Measurements from ENCODE around the gene LSAMP. TPM values are rescaled to one million over a fixed set of nuclear protein-coding genes. Genes with fewer than 3 reads are reported as not detected.

Gene LSAMP
- total RNA-seq, 6 experiments from 2014 or later, result under 0.01 to 0.22 (median 0.12) TPM; not detected in 1

GRCh38 chr3:115860766-115861165, 584.5 kb downstream of the LSAMP start:
- H3K27me3 ChIP-seq, result no peaks in the 10 kb centered on the region
- H3K4me3 ChIP-seq, result no peak overlapping the region
- no peaks in the 10 kb centered on the region for H3K36me3 ChIP-seq
- intact Hi-C loops (cut with DNase I), result no loop called here
- no peak for DNase-seq
- WGBS (ENCODE audit: insufficient coverage, low coverage, low lambda C conversion rate, missing lambda C conversion rate), result 80% methylated on average over 2 of the region's 2 CpGs
- no peaks in the 10 kb centered on the region for H3K9me3 ChIP-seq
- H3K27ac ChIP-seq, result no peak overlapping the region
- no peak for ATAC-seq
- TF ChIP-seq POLR2A (IDR thresholded peaks at IDR 0.05), result no peak
- TF ChIP-seq, protein P1, sequence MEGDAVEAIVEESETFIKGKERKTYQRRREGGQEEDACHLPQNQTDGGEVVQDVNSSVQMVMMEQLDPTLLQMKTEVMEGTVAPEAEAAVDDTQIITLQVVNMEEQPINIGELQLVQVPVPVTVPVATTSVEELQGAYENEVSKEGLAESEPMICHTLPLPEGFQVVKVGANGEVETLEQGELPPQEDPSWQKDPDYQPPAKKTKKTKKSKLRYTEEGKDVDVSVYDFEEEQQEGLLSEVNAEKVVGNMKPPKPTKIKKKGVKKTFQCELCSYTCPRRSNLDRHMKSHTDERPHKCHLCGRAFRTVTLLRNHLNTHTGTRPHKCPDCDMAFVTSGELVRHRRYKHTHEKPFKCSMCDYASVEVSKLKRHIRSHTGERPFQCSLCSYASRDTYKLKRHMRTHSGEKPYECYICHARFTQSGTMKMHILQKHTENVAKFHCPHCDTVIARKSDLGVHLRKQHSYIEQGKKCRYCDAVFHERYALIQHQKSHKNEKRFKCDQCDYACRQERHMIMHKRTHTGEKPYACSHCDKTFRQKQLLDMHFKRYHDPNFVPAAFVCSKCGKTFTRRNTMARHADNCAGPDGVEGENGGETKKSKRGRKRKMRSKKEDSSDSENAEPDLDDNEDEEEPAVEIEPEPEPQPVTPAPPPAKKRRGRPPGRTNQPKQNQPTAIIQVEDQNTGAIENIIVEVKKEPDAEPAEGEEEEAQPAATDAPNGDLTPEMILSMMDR (IDR thresholded peaks at IDR 0.05), result no peak
- no peaks in the 10 kb centered on the region for H3K4me1 ChIP-seq

DNA sequence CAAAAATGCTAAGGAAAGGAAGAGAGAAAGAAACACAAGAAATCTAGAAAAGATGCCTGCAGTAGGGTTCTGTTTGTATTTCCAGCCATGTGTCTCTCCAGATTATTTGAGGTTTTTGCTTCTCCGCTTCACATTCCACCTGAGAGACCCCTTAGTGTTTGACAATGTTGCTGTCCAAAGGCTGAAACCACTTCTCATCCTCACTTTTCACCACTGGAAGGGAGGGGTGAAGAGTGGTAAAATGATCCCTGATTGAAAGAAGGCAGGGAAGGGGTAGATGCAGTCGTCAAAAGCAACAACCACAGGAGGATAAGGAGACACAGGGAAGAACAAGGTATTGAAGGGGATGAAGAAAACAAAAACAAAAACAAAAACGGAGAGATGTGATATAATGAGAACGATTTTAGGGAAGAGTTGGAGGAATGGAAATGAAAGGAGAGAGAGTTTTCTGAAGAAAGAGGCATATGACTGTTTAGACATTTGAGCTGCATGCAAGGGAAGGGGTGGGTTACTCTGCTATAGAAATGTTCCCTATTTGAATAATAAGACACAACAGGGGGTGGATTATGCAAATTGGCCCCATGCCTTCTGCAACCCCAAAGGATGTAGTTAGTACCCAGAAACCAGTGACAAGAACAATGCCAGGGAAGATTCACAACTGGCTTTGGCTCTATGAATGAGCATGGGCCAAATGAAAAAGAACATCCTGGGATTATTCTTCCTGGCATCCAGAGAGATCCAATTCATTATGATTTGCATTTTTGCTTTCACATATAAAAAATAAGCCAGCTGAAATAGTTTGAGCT, 586.1 kb downstream of the LSAMP start:
- no peaks in the 10 kb centered on the region for H3K9me3 ChIP-seq
- intact Hi-C loops (cut with DNase I), result no loop called here
- no peak overlapping the region for H3K4me3 ChIP-seq
- H3K27me3 ChIP-seq, result no peaks in the 10 kb centered on the region
- 3% methylated on average over 4 of the region's 4 CpGs for WGBS (ENCODE audit: insufficient coverage, low coverage, low lambda C conversion rate, missing lambda C conversion rate)
- H3K27ac ChIP-seq, result no peak overlapping the region
- H3K4me1 ChIP-seq, result no peaks in the 10 kb centered on the region
- no peaks in the 10 kb centered on the region for H3K36me3 ChIP-seq
- TF ChIP-seq POLR2A (IDR thresholded peaks at IDR 0.05), result no peak
- TF ChIP-seq, protein P1 (IDR thresholded peaks at IDR 0.05), result no peak
- no peak for DNase-seq
- ATAC-seq, result no peak

DNA sequence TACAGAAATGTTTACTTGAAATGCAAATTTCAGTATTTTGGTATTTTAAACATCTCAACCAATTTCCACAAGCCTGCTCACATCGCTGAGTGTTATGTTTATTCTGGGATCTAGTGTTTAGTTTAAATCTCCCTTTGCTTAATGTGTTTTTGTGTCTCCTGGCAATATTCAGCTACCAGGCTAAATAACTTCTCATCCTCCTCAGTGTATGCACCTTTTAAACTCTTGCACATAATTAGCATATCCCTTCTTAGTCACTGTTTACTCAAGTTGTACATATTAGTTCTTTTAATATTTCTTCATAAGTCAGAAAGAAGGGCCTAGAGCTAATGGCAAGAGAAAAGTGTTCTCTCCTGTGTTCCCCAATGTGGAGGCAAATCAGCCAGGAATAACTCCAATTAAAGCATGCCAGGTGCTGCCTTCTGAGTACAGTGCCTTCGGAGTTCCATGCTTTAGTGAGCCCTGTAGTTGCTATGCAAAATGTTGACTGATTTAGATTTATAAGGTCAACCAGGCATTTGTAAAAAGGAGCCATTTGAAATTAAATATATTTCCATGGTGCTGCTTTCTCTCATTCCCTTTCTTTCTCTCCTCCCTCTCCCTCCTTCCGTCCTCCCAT, 587.7 kb downstream of the LSAMP start:
- DNase-seq (no peak), ATAC-seq (no peak)
- no peaks in the 10 kb centered on the region for H3K4me1 ChIP-seq
- H3K27me3 ChIP-seq, result no peaks in the 10 kb centered on the region
- H3K9me3 ChIP-seq, result no peaks in the 10 kb centered on the region
- WGBS (ENCODE audit: insufficient coverage, low coverage, low lambda C conversion rate, missing lambda C conversion rate), result 33% methylated on average over 3 of the region's 3 CpGs
- no peaks in the 10 kb centered on the region for H3K36me3 ChIP-seq
- H3K27ac ChIP-seq, result no peak overlapping the region
- H3K4me3 ChIP-seq, result no peak overlapping the region
- TF ChIP-seq POLR2A (IDR thresholded peaks at IDR 0.05), result no peak
- TF ChIP-seq, protein P1 (IDR thresholded peaks at IDR 0.05), result no peak
- intact Hi-C loops (cut with DNase I), result no loop called here

DNA sequence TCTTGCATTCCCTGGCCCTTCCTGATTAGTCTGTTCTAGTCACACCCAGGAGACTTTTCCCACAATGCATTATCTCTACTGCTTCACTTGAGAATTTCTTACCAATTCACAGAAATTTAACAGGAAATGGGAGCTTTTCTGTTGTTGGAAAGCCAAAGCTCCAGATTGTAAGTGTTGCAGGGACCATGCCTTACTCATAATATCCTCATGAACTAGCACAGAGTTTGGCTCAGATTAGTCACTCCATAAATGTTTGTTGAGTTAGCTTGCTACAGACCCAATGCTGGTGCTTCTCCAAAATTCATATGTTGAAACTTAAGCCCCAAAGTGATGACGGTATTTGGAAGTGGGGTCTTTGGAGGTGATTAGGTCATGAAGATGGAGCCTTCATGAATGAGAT, 589.4 kb downstream of the LSAMP start:
- intact Hi-C loops (cut with DNase I), result no loop called here
- H3K27me3 ChIP-seq, result no peaks in the 10 kb centered on the region
- H3K9me3 ChIP-seq, result no peaks in the 10 kb centered on the region
- H3K27ac ChIP-seq, result no peak overlapping the region
- H3K36me3 ChIP-seq, result no peaks in the 10 kb centered on the region
- DNase-seq (no peak), ATAC-seq (no peak)
- 70% methylated on average over 1 of the region's 1 CpG for WGBS (ENCODE audit: insufficient coverage, low coverage, low lambda C conversion rate, missing lambda C conversion rate)
- TF ChIP-seq POLR2A (IDR thresholded peaks at IDR 0.05), result no peak
- TF ChIP-seq, protein P1 (IDR thresholded peaks at IDR 0.05), result no peak
- no peaks in the 10 kb centered on the region for H3K4me1 ChIP-seq
- H3K4me3 ChIP-seq, result no peak overlapping the region
